T-cell (primary cell): Measurements from ENCODE around the gene TENM3. TPM values are rescaled to one million over a fixed set of nuclear protein-coding genes. Genes with fewer than 3 reads are reported as not detected.

Source experiments
- ATAC-seq, 4 experiments: fragments of 200-7000 bp in 3 of 4; fragments of 150-1000 bp in 1 of 4; cut with Tn5 transposase; replicated peaks in 1 of 4; 1 replicate in 3 of 4; 2 replicates in 1 of 4; pipeline ENCODE4 v1.10.0; 2021; ENCODE audit warnings: moderate library complexity in 3 of 4, mild to moderate bottlenecking in 2 of 4, moderate number of reproducible peaks in 1 of 4
- CTCF ChIA-PET, 2 donors: fragments of 300-600 bp; sonication (Branson Sonifier 250); formaldehyde crosslinking; loops; one replicate each; lab custom pipeline; 2022; ENCODE audit warnings: antibody characterized with exemption in 2 of 2; lab: Charles Lee
- POLR2A ChIA-PET, 2 donors: fragments of 300-600 bp; sonication (Branson Sonifier 250); formaldehyde crosslinking; loops; one replicate each; lab custom pipeline; 2022; ENCODE audit warnings: antibody characterized with exemption in 2 of 2; lab: Charles Lee
- DNase-seq, 35 experiments: peaks; one replicate each; pipeline versions ENCODE4 v3.0.0 to v3.0.0-alpha.2; 2013 to 2023
- H3K27ac ChIP-seq: one replicate; pipeline ENCODE4 v1.5.1; 2013; ENCODE audit warnings: low read length
- H3K27me3 ChIP-seq, 2 experiments: replicated peaks in 1 of 2; 1 replicate in 1 of 2; 2 replicates in 1 of 2; pipeline versions ENCODE4 v1.6.1 to v1.7.0; 2013; ENCODE audit warnings: low read length in 1 of 2, mixed read lengths in 1 of 2; ENCODE audit not compliant: control insufficient read depth in 2 of 2, insufficient read depth in 2 of 2; ENCODE audit errors: extremely low read depth in 1 of 2
- H3K36me3 ChIP-seq, 2 donors: 1 replicate in 1 of 2; 2 replicates in 1 of 2; pipeline versions ENCODE4 v1.6.1 to v1.7.0; 2013; ENCODE audit warnings: low read length in 1 of 2; ENCODE audit not compliant: control insufficient read depth in 2 of 2, insufficient read depth in 1 of 2; ENCODE audit errors: extremely low read depth in 1 of 2
- H3K4me1 ChIP-seq, 2 experiments: 1 replicate in 1 of 2; 2 replicates in 1 of 2; pipeline versions ENCODE4 v1.6.1 to v1.7.0; 2013; ENCODE audit warnings: low read length in 2 of 2, mixed read lengths in 1 of 2; ENCODE audit not compliant: insufficient read depth in 2 of 2, control insufficient read depth in 1 of 2; ENCODE audit errors: extremely low read depth in 1 of 2
- H3K4me3 ChIP-seq, 2 donors: 1 replicate in 1 of 2; 2 replicates in 1 of 2; pipeline versions ENCODE4 v1.5.1 to v1.7.0; 2013; ENCODE audit warnings: mild to moderate bottlenecking in 2 of 2, low read length in 1 of 2, moderate library complexity in 1 of 2; ENCODE audit not compliant: control insufficient read depth in 1 of 2; ENCODE audit errors: extremely low read depth in 1 of 2
- H3K9me3 ChIP-seq: 2 replicates; pipeline ENCODE4 v1.7.0; 2013
- H3K27ac Mint-ChIP-seq, 2 donors: one replicate each; pipeline ENCODE4 v1.8.0; 2020 to 2021; ENCODE audit warnings: mild to moderate bottlenecking in 2 of 2, mixed read lengths in 2 of 2
- H3K27me3 Mint-ChIP-seq, 2 donors: one replicate each; pipeline ENCODE4 v1.8.0; 2021 to 2022; ENCODE audit warnings: mixed read lengths in 2 of 2
- H3K36me3 Mint-ChIP-seq: one replicate; pipeline ENCODE4 v1.8.0; 2021; ENCODE audit warnings: mixed read lengths
- H3K4me1 Mint-ChIP-seq, 3 donors: one replicate each; pipeline ENCODE4 v1.8.0; 2020 to 2022; ENCODE audit warnings: mixed read lengths in 3 of 3, mild to moderate bottlenecking in 1 of 3
- H3K4me3 Mint-ChIP-seq, 3 donors: one replicate each; pipeline ENCODE4 v1.8.0; 2020 to 2022; ENCODE audit warnings: mild to moderate bottlenecking in 3 of 3, mixed read lengths in 3 of 3, moderate library complexity in 3 of 3
- H3K9me3 Mint-ChIP-seq, 3 donors: one replicate each; pipeline ENCODE4 v1.8.0; 2020 to 2022; ENCODE audit warnings: mixed read lengths in 3 of 3
- WGBS: methylation state at CpG from one replicate; pipeline ENCODE4 v1.1.5; 2013; ENCODE audit warnings: missing lambda C conversion rate; ENCODE audit not compliant: insufficient coverage; 5-methylcytosine and 5-hydroxymethylcytosine counted together
- total RNA-seq, 35 experiments: library from RNA in 6 of 35; stranded (reverse) in 6 of 35; fragments of 120-200 nt in 1 of 35; gene quantifications; one replicate each; pipeline versions ENCODE4 v1.2.1 to v1.2.4 and lab custom pipeline; 2013 to 2026

The TENM3 gene
- total RNA-seq, 5 donors from 2014 or later (not counting 1 experiment from before 2014, with no cell fraction given), result 0.03 to 0.44 (median 0.16) TPM; not detected in 2

DNA sequence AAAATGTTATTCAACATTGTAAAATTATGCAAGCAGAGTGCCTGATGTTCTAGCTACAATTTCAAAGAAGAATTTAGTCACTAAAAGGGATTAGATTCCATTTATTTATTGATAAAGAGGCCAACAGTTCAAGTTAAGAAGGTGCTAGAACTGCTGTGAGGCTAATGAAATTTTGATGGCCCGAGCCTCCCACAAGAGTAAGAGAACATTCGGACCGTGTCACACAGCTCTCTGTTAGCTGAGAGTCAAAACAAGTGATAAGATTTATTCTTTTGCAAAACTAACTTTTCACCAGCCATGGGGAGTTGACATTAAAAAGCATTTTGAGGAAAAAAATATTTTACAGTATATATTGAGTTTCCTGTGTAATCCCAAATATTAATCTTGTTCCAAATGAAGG lies 106.8 kb downstream of the TENM3 start:
- Histone ChIP-seq H3K4me3 (no peak overlapping the region), H3K27ac (no peak overlapping the region), H3K36me3 (no peaks in the 10 kb centered on the region), H3K9me3 (no peaks in the 10 kb centered on the region), H3K27me3 (peaks cover 0 to 4% of the 10 kb centered on the region in 2 experiments), H3K4me1 (no peaks in the 10 kb centered on the region)
- Mint-ChIP-seq H3K9me3 (no peaks in the 10 kb centered on the region), H3K27me3 (peaks cover 0 to 4% of the 10 kb centered on the region in 2 donors), H3K36me3 (no peaks in the 10 kb centered on the region), H3K27ac (no peak overlapping the region), H3K4me1 (no peaks in the 10 kb centered on the region), H3K4me3 (no peak overlapping the region)
- DNase-seq (no peak), ATAC-seq (no peak)
- WGBS, result no CpG with 5 or more reads among the region's 3 CpGs
- CTCF ChIA-PET, result no interaction called here
- POLR2A ChIA-PET, result no interaction called here

DNA sequence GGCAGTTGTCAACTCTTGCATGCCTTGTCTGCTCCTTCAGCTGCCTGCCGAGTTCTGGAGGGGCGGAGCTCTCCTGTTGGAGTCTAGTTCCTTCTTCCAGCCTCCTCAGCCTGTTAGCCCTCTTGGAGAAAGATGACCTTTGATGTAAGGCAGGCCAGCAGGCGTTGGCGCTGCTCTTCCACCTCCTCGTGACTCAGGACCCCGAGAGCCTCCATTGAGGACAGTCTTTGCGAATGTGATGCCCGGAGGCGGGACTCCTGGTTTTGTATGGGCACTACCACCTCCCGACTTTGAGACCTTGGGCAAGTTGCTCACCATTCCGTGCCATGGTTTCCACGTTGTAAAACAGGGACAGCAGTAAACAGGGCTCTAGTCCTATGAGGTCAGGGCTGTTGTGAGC lies 108.3 kb downstream of the TENM3 start:
- H3K4me1 ChIP-seq, result no peaks in the 10 kb centered on the region
- ATAC-seq, result no peak
- Mint-ChIP-seq H3K36me3 (no peaks in the 10 kb centered on the region), H3K4me3 (no peak overlapping the region), H3K27ac (no peak overlapping the region), H3K27me3 (peaks cover 0 to 4% of the 10 kb centered on the region in 2 donors), H3K9me3 (peaks cover 4 to 5% (median 5%) of the 10 kb centered on the region in 3 donors), H3K4me1 (no peaks in the 10 kb centered on the region)
- H3K36me3 ChIP-seq, result no peaks in the 10 kb centered on the region
- WGBS, result 80% methylated on average over 12 of the region's 12 CpGs
- no peak for DNase-seq
- no peak overlapping the region for H3K4me3 ChIP-seq
- ChIA-PET POLR2A (no interaction called here), CTCF (no interaction called here)
- H3K9me3 ChIP-seq, result no peaks in the 10 kb centered on the region
- H3K27me3 ChIP-seq, result peaks cover 0 to 4% of the 10 kb centered on the region in 2 experiments
- H3K27ac ChIP-seq, result no peak overlapping the region

DNA sequence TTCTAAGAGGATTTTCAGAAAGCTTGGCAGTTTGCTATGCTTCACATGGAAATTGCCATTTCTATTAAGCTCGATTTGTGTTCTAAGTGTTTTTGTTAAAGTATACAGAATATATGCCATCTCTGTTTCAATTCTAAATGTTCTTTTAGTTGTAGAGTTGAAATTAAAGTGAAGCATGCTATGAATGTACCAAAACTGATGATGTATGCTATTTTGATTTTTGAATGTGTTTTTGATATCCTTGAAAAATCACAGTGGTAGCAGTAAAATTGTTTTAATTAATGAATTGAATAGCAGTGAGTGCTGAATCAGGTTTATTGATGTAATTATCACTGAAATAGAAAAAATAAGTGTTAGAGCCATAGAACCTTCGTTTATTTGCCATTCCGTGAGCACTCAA lies 110.9 kb downstream of the TENM3 start:
- no peak overlapping the region for H3K4me3 Mint-ChIP-seq
- ChIA-PET POLR2A (no interaction called here), CTCF (no interaction called here)
- no peaks in the 10 kb centered on the region for H3K36me3 Mint-ChIP-seq
- H3K4me1 Mint-ChIP-seq, result no peaks in the 10 kb centered on the region
- no peak overlapping the region for H3K4me3 ChIP-seq
- H3K27me3 ChIP-seq, result peaks cover 0 to 4% of the 10 kb centered on the region in 2 experiments
- ATAC-seq (no peak), DNase-seq (no peak)
- H3K4me1 ChIP-seq, result no peaks in the 10 kb centered on the region
- H3K27ac Mint-ChIP-seq, result no peak overlapping the region
- no CpG with 5 or more reads among the region's 3 CpGs for WGBS
- no peaks in the 10 kb centered on the region for H3K36me3 ChIP-seq
- no peaks in the 10 kb centered on the region for H3K27me3 Mint-ChIP-seq
- no peaks in the 10 kb centered on the region for H3K9me3 ChIP-seq
- no peak overlapping the region for H3K27ac ChIP-seq
- H3K9me3 Mint-ChIP-seq, result peaks cover 4 to 5% (median 5%) of the 10 kb centered on the region in 3 donors

DNA sequence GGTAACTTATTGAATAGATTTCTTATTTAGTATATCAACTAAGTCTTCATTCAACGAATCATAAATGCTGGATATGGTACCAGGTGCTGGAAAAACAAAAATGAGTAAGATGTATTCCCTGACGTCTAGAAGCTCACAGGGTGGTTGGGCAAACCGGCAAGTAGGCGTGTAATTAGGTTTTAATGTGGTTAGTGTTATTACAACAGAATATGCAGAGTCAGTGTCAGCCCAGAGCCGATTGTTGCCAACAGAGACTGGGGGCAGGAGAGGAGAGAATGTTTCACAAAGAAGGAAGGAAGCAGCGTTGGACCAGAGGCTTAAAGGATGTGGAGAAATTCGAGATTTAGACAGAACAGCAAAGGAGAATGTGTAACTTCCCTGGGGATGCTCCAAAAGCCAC lies 111.7 kb downstream of the TENM3 start:
- Mint-ChIP-seq H3K27me3 (no peaks in the 10 kb centered on the region), H3K27ac (no peak overlapping the region), H3K9me3 (peaks cover 4 to 5% (median 5%) of the 10 kb centered on the region in 3 donors), H3K4me1 (no peaks in the 10 kb centered on the region), H3K36me3 (no peaks in the 10 kb centered on the region), H3K4me3 (no peak overlapping the region)
- DNase-seq (no peak), ATAC-seq (no peak)
- CTCF ChIA-PET, result no interaction called here
- Histone ChIP-seq H3K9me3 (no peaks in the 10 kb centered on the region), H3K36me3 (no peaks in the 10 kb centered on the region), H3K4me1 (no peaks in the 10 kb centered on the region), H3K27ac (no peak overlapping the region), H3K27me3 (peaks cover 0 to 4% of the 10 kb centered on the region in 2 experiments), H3K4me3 (no peak overlapping the region)
- POLR2A ChIA-PET, result no interaction called here
- WGBS, result 21% methylated on average over 6 of the region's 7 CpGs

DNA sequence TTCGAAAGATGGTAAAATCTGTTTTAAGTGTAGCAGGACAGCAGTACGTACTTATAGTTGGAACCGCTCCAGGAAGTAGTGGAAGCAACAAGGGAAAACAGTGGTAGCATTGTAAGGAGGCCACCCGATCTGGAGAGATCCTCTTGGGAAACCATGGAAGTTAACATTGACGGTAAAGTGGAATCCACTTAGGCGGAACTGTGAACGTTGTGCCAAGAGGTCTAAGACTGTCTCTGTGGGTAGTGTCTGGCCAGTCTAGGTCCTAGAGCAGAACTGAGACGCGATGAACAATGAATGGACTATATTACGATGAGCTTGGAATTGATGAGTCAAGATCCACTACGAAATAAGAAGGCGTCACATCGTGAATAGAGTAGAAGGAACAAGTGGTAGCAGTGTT lies 124.0 kb downstream of the TENM3 start:
- H3K4me3 ChIP-seq, result no peak overlapping the region
- Mint-ChIP-seq H3K27ac (no peak overlapping the region), H3K9me3 (peaks cover 0 to 3% (median 0%) of the 10 kb centered on the region in 3 donors), H3K36me3 (no peaks in the 10 kb centered on the region), H3K4me3 (no peak overlapping the region), H3K4me1 (no peaks in the 10 kb centered on the region), H3K27me3 (peaks cover 6% of the 10 kb centered on the region in 2 donors)
- no peaks in the 10 kb centered on the region for H3K36me3 ChIP-seq
- no peaks in the 10 kb centered on the region for H3K4me1 ChIP-seq
- DNase-seq (no peak), ATAC-seq (no peak)
- H3K27me3 ChIP-seq, result no peaks in the 10 kb centered on the region
- WGBS, result 84% methylated on average over 13 of the region's 13 CpGs
- CTCF ChIA-PET, result no interaction called here
- POLR2A ChIA-PET, result no interaction called here
- no peak overlapping the region for H3K27ac ChIP-seq
- no peaks in the 10 kb centered on the region for H3K9me3 ChIP-seq

DNA sequence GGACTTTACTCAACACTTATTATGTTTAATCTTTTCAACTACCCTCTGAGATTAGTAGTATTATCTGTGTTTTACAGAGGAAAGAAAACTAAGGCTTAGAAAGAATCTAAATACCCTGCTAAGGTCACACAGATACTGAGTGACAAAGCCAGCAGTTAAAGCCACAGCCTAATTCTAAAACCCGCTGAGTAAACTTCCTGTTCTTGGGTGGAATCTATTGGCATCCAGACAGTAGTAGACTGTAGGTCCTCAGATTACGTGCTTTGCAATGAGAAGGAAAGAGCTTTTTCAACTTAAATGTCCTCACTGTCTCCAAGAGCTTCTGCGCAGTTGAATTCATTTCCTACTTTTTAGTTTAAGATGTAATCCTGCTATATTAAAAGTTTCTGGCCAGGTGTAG lies 126.0 kb downstream of the TENM3 start:
- H3K4me3 ChIP-seq, result no peak overlapping the region
- DNase-seq (no peak), ATAC-seq (no peak)
- H3K4me1 Mint-ChIP-seq, result no peaks in the 10 kb centered on the region
- POLR2A ChIA-PET, result no interaction called here
- H3K36me3 ChIP-seq, result no peaks in the 10 kb centered on the region
- no peaks in the 10 kb centered on the region for H3K4me1 ChIP-seq
- no CpG with 5 or more reads among the region's 3 CpGs for WGBS
- no peak overlapping the region for H3K27ac Mint-ChIP-seq
- peaks cover 6% of the 10 kb centered on the region in 2 donors for H3K27me3 Mint-ChIP-seq
- H3K9me3 Mint-ChIP-seq, result peaks cover 0 to 3% (median 0%) of the 10 kb centered on the region in 3 donors
- CTCF ChIA-PET, result no interaction called here
- H3K4me3 Mint-ChIP-seq, result no peak overlapping the region
- H3K27ac ChIP-seq, result no peak overlapping the region
- H3K9me3 ChIP-seq, result no peaks in the 10 kb centered on the region
- H3K27me3 ChIP-seq, result no peaks in the 10 kb centered on the region
- H3K36me3 Mint-ChIP-seq, result no peaks in the 10 kb centered on the region

DNA sequence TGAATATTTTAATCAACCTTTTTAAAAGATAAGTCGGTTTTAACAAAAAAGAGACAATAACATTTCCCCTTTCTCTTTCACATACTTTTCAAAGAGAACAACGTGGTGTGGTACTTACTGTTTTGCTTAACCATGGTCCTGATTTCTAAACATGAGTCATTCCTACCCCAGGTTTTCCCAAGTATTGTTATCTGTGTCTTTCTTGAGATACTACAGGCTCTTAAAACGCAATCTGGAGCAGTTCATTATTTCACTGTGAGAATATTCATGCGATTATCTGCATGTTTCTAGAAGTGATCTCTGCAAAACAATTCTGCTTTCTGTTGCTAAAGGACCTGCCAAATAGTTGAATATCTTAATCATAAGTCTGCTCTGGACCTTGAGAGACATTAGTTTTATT lies 127.3 kb downstream of the TENM3 start:
- no peaks in the 10 kb centered on the region for H3K9me3 ChIP-seq
- ChIA-PET CTCF (no interaction called here), POLR2A (no interaction called here)
- no peak overlapping the region for H3K27ac Mint-ChIP-seq
- H3K4me1 ChIP-seq, result no peaks in the 10 kb centered on the region
- WGBS, result 84% methylated on average over 2 of the region's 4 CpGs
- peaks cover 0 to 3% (median 0%) of the 10 kb centered on the region in 3 donors for H3K9me3 Mint-ChIP-seq
- H3K4me3 Mint-ChIP-seq, result no peak overlapping the region
- H3K4me1 Mint-ChIP-seq, result no peaks in the 10 kb centered on the region
- no peak for ATAC-seq
- H3K27me3 Mint-ChIP-seq, result peaks cover 0 to under 1% of the 10 kb centered on the region in 2 donors
- DNase-seq, result no peak
- no peaks in the 10 kb centered on the region for H3K36me3 ChIP-seq
- no peak overlapping the region for H3K27ac ChIP-seq
- no peak overlapping the region for H3K4me3 ChIP-seq
- no peaks in the 10 kb centered on the region for H3K27me3 ChIP-seq
- H3K36me3 Mint-ChIP-seq, result no peaks in the 10 kb centered on the region
